ACHN (cell line): Measurements from ENCODE around the gene NAA40.

Experiments used
- DNase-seq: peaks from one replicate; pipeline ENCODE4 v3.0.0-alpha.2; 2015
- in situ Hi-C: cut with HindIII; loops from 2 replicates; pipeline ENCODE4 v1.10.0; 2017; ENCODE audit warnings: low sequenced_read_pairs, low pct_ligation_motif_present, low pct_unique_long_range_greater_than_20kb

The NAA40 gene

GRCh38 chr11:63910675-63911074, 28.1 kb upstream of the NAA40 start:
- DNase-seq = no peak
- in situ Hi-C loops = no loop called here

DNA sequence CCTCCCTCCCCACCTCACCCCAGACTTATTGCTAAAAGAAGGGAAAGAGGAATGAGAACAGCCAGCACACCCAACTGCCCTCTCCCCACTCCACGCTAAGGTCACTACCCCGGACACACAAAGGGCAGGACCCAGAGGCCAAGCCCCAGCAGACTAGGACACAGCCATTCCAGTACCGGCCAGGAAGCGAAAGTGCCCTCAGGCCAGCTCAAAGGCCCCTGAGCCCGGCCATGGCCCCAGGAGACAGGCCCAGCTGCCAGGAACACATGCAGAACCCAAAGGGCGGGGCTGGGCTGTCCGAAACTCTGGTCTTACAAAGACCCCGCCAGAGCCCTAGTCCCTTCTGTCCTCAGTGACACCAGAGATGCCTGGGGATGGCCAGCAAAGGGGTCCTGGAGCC, 27.4 kb upstream of the NAA40 start:
- in situ Hi-C loops = no loop called here
- DNase-seq = no peak

- in situ Hi-C loops = no loop called here
- no peak for DNase-seq
Observed at GRCh38 chr11:63911876-63912275, 26.9 kb upstream of the NAA40 start.

- in situ Hi-C loops = no loop called here
Observed at GRCh38 chr11:63912678-63913077, 26.1 kb upstream of the NAA40 start.

DNA sequence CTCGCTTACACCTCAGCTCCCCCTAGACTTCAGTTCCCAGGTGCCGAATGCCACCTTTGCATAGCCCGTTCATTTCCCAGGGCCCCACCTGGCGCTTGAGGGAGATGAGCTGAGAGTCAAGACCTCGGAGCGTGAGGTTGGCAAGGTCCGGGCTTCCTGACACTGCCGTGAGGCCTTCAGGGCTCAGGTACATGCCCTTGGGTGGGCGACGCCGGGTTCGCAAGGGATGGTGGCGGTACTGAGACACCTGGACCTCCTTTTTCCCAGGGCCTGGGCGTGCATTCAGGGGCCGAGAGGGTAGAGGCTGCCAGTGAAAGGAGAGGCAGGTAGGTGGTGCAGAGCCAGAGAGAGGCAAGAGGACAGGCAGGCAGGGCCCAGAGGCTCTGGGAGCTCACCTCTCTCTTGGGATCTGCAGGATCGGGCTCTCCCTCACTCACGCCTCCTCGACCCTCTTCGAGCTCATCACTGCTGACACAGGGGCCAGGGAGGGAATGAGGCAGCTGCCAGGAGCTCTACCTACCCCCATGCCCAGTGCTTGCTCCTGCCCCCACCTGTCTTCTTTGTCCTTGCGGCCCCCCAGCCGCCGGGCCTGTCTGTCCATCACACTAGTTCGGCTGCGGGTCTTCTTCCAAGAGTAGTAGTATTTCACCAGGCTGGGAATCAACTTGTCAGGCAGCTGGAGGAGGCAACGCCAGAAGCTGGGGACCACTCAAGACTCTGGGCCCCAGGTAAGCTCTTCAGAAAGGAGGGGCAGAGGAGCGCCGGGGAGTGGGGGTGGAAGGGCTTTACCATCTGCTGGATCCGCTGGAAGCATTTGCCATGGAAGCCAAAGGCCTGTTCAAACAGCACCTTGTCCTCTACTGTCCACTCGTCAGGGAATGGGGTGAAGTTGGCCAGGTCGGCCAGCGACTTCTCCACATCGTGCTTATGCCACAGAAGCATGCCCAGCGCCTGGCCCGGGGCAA, 24.7 kb upstream of the NAA40 start:
- DNase-seq = no peak
- in situ Hi-C loops = no loop called here

More at GRCh38 chr11:63912678-63913077, 26.1 kb upstream of the NAA40 start:
- no peak for DNase-seq

DNA sequence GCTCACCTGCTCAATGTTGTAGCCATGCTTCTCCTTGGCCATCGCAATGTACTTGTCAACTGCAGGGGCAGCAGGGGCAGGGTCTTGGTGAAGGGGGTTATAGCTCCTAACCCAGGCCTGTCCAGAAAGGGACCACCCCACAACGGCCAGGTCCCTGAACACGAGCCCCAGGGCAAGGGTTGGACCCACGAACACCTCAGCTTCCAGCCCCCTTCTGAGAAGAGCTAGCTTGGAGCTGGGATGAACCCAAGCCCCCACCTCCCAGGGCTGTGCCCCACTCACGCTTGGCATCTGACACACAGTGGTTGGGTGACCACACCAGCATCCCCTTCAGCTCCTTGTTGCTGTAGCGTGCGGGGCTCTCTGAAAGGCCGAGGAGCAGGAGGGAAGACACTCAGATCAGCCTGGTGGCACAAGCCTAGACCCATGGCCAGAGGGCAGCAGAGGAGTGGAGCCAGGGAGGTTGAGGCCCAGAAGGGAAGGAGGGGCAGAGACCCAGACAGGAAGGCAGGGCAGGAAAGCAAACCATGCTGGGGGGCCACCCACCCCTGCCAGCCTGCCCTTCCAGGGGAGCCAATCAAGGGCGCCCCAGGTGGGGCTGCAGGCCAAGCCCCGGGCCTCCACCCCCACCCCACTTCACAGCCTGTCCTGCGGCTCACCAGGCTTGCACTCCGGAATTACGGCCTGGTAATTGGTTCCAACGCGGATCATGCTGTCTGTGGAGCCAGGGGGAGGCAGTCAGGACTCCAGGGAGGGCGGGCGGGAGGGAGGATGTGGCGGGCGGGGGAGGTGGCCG, 23.7 kb upstream of the NAA40 start:
- in situ Hi-C loops = no loop called here
- DNase-seq = no peak

- in situ Hi-C loops = no loop called here
- DNase-seq = peak; percentile 31
Observed at GRCh38 chr11:63915961-63916836, 22.6 kb upstream of the NAA40 start.

GRCh38 chr11:63916837-63917691, 21.7 kb upstream of the NAA40 start, which contains the start of gene RCOR2:
Gene RCOR2 (minus strand): TSS chr11:63917164. CDS start chr11:63916456, 708 bp downstream.
- in situ Hi-C loops = no loop called here
- peak; percentile 67 for DNase-seq

- in situ Hi-C loops = no loop called here
- no peak for DNase-seq
Observed at GRCh38 chr11:63917692-63918506, 20.9 kb upstream of the NAA40 start.

GRCh38 chr11:63918507-63919191, 20.2 kb upstream of the NAA40 start:
- no peak for DNase-seq

GRCh38 chr11:63919267-63920125, 19.3 kb upstream of the NAA40 start:
- in situ Hi-C loops = no loop called here
- no peak for DNase-seq

More at GRCh38 chr11:63918507-63919191, 20.2 kb upstream of the NAA40 start:
- in situ Hi-C loops = no loop called here

GRCh38 chr11:63920126-63920938, 18.5 kb upstream of the NAA40 start:
- no peak for DNase-seq
- in situ Hi-C loops = no loop called here

DNA sequence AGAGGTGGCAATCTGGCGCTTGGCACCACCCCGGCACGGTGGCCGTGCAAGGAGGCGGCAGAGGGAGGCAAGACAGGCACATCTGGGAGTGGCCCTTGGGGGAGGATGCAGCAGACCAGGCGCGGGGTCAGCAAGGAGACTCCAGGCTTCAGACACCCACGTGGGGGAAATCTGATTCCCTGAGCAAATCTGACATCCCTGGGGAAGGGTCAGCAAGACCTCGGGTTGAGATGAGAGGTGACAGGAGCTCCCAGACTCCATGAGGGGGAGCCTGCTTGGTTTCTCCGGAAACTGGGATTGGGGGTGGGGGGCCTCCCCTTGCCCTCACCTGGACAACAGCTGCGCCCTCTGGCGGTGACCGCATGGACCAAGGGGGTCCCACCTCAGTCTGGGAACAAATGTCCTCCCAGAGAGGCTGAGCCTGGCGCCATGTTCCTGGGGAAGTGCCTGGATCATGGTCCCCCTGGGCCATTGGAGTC, 17.8 kb upstream of the NAA40 start:
- in situ Hi-C loops = no loop called here
- DNase-seq = no peak

- no peak for DNase-seq
- in situ Hi-C loops = no loop called here
Observed at GRCh38 chr11:63922673-63923192, 16.1 kb upstream of the NAA40 start.
